Thoracic aorta (tissue), 2 donors: ENCODE data around the gene AIF1. TPM values are rescaled to one million over a fixed set of nuclear protein-coding genes. Genes with fewer than 3 reads are reported as not detected.

Experiments
- ATAC-seq: fragments of 150-250 bp; one replicate; pipeline ENCODE4 v1.8.0; 2017; ENCODE audit warnings: low read depth; ENCODE audit not compliant: insufficient number of reproducible peaks, low FRiP score
- DNase-seq: peaks from one replicate; pipeline ENCODE4 v3.0.0-alpha.2; 2020; ENCODE audit warnings: low spot score
- H3K27ac ChIP-seq, 2 donors: fragments of 200-600 bp; sonication (generic); 1 replicate in 1 of 2; 2 replicates in 1 of 2; pipeline ENCODE4 v1.5.1; 2016; ENCODE audit warnings: mild to moderate bottlenecking in 2 of 2, moderate library complexity in 2 of 2
- H3K27me3 ChIP-seq: fragments of 200-600 bp; sonication (generic); replicated peaks from 2 replicates; pipeline ENCODE4 v1.6.0; 2016; ENCODE audit warnings: mild to moderate bottlenecking; ENCODE audit not compliant: insufficient read depth
- H3K36me3 ChIP-seq: fragments of 200-600 bp; sonication (generic); one replicate; pipeline ENCODE4 v1.5.1; 2016
- H3K4me1 ChIP-seq, 2 donors: fragments of 200-600 bp; sonication (generic); 1 replicate in 1 of 2; 2 replicates in 1 of 2; pipeline versions ENCODE4 v1.5.1 to v1.6.0; 2016; ENCODE audit warnings: low read depth in 2 of 2, mild to moderate bottlenecking in 1 of 2; ENCODE audit not compliant: control insufficient read depth in 1 of 2
- H3K4me3 ChIP-seq: fragments of 200-600 bp; sonication (generic); 2 replicates; pipeline ENCODE4 v1.5.1; 2016; ENCODE audit warnings: mild to moderate bottlenecking
- H3K9me3 ChIP-seq: fragments of 200-600 bp; sonication (generic); 2 replicates; pipeline ENCODE4 v1.5.1; 2016
- CTCF ChIP-seq: fragments of 200-600 bp; sonication (generic); IDR thresholded peaks from one replicate; pipeline ENCODE4 v1.5.1; 2019; ENCODE audit warnings: antibody characterized with exemption
- total RNA-seq, 2 donors: library from RNA; depleted of rRNA; stranded (reverse); fragments of >200 nt; gene quantifications; one replicate each; pipeline versions ENCODE4 v1.1.0 to v1.2.3, GENCODE V29; 2016

Gene AIF1
- total RNA-seq, 2 donors from 2014 or later = 21.5 to 39.6 TPM

GRCh38 chr6:31575952-31576685 lies 38.9 kb upstream of the AIF1 start:
- H3K9me3 ChIP-seq = no peaks in the 10 kb centered on the region
- H3K27ac ChIP-seq = peak overlapping the region in 1 of 2 donors; percentile 38
- H3K4me1 ChIP-seq = peaks cover 3 to 5% of the 10 kb centered on the region in 2 donors
- DNase-seq = no peak
- no peaks in the 10 kb centered on the region for H3K36me3 ChIP-seq
- peak overlapping the region; percentile 67 for H3K4me3 ChIP-seq
- no peak for TF ChIP-seq CTCF
- H3K27me3 ChIP-seq = no peaks in the 10 kb centered on the region
- ATAC-seq = no peak

DNA sequence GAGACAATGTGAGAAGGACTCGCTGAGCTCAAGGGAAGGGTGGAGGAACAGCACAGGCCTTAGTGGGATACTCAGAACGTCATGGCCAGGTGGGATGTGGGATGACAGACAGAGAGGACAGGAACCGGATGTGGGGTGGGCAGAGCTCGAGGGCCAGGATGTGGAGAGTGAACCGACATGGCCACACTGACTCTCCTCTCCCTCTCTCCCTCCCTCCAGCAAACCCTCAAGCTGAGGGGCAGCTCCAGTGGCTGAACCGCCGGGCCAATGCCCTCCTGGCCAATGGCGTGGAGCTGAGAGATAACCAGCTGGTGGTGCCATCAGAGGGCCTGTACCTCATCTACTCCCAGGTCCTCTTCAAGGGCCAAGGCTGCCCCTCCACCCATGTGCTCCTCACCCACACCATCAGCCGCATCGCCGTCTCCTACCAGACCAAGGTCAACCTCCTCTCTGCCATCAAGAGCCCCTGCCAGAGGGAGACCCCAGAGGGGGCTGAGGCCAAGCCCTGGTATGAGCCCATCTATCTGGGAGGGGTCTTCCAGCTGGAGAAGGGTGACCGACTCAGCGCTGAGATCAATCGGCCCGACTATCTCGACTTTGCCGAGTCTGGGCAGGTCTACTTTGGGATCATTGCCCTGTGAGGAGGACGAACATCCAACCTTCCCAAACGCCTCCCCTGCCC lies 38.0 kb upstream of the AIF1 start:
- peaks cover 3 to 12% of the 10 kb centered on the region in 2 donors for H3K4me1 ChIP-seq
- H3K27me3 ChIP-seq = no peaks in the 10 kb centered on the region
- no peak for ATAC-seq
- no peak for DNase-seq
- no peaks in the 10 kb centered on the region for H3K36me3 ChIP-seq
- no peaks in the 10 kb centered on the region for H3K9me3 ChIP-seq
- no peak for TF ChIP-seq CTCF
- H3K4me3 ChIP-seq = peak overlapping the region; percentile 67
- no peak overlapping the region for H3K27ac ChIP-seq

GRCh38 chr6:31577579-31577966 lies 37.5 kb upstream of the AIF1 start:
- no peaks in the 10 kb centered on the region for H3K36me3 ChIP-seq
- H3K4me3 ChIP-seq = no peak overlapping the region
- ATAC-seq = no peak

GRCh38 chr6:31578184-31579118 lies 36.6 kb upstream of the AIF1 start:
- DNase-seq (no peak), ATAC-seq (no peak)
- Histone ChIP-seq H3K27ac (no peak overlapping the region), H3K4me1 (peaks cover 3 to 17% of the 10 kb centered on the region in 2 donors), H3K4me3 (no peak overlapping the region), H3K9me3 (no peaks in the 10 kb centered on the region), H3K36me3 (no peaks in the 10 kb centered on the region), H3K27me3 (no peaks in the 10 kb centered on the region)
- no peak for TF ChIP-seq CTCF

More at GRCh38 chr6:31577579-31577966, 37.5 kb upstream of the AIF1 start:
- H3K4me1 ChIP-seq = peaks cover 3 to 17% of the 10 kb centered on the region in 2 donors
- no peak for TF ChIP-seq CTCF
- no peaks in the 10 kb centered on the region for H3K27me3 ChIP-seq
- no peaks in the 10 kb centered on the region for H3K9me3 ChIP-seq
- H3K27ac ChIP-seq = no peak overlapping the region
- no peak for DNase-seq

DNA sequence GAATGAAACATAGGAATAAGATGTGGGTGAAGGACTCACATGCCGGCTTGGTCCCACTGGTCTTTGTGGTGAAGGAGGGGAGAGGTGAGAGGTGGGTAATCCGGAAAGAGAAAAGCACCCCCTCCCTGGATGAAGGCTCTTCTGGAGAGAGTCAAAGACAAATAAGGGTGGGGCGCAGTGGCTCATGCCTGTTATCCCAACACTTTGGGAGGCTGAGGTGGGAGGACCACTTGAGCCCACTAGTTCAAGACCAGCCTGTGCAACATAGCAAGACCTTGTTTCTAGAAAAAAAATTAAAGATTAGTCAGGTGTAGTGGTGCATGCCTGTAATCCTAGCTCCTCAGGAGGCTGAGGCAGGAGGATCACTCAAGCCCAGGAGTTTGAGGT lies 35.9 kb upstream of the AIF1 start:
- no peak for DNase-seq
- H3K4me3 ChIP-seq = no peak overlapping the region
- H3K4me1 ChIP-seq = peaks cover 3 to 17% of the 10 kb centered on the region in 2 donors
- H3K27me3 ChIP-seq = no peaks in the 10 kb centered on the region
- TF ChIP-seq CTCF = no peak
- no peak overlapping the region for H3K27ac ChIP-seq
- no peaks in the 10 kb centered on the region for H3K9me3 ChIP-seq
- no peaks in the 10 kb centered on the region for H3K36me3 ChIP-seq
- no peak for ATAC-seq
